Measurements from ENCODE around the gene KY. TPM values are rescaled to one million over a fixed set of nuclear protein-coding genes. Genes with fewer than 3 reads are reported as not detected.

Gene KY
- total and polyA plus RNA-seq, 9 of the 15 experiments (the other 6 are each of a cell fraction or from before 2014, with no cell fraction given), result not detected

DNA sequence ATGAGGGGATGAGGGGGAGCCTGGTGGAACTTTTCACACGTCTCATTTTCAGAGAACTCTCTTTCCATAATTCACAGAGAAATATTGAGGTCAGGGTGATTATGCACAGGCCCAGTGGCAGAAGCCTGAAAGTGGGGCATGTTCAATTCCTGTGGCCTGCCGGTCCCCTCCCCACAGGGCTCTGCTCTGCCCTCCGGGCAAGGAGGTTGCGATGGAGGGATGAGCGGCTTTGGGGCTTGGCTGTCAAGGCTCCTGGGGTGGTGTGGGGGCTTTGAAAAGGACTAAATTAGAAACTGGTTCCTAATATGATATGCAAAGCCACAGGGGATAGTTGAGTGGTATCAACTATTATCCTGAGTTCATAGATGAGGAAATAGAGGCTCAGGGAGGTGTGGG is 9.2 kb upstream of the KY start:
- H3K9me1 ChIP-seq (ENCODE audit: control insufficient read depth, insufficient read depth, low read length), result no peaks in the 10 kb centered on the region
- H3K4me1 ChIP-seq (replicated peaks in 1 of 2; ENCODE audit: control insufficient read depth in 2 of 2, insufficient read depth in 2 of 2, low read length in 2 of 2), result no peaks in the 10 kb centered on the region
- H3K27ac ChIP-seq (ENCODE audit: extremely low read depth, low read depth, low read length), result no peak overlapping the region
- no peaks in the 10 kb centered on the region for H3K36me3 ChIP-seq (ENCODE audit: control insufficient read depth, insufficient read depth, low read length)
- no peaks in the 10 kb centered on the region for H3K9me3 ChIP-seq (replicated peaks; ENCODE audit: control insufficient read depth, insufficient read depth, low read depth, low read length)
- H3K4me2 ChIP-seq (ENCODE audit: insufficient read depth, low read length), result no peak overlapping the region
- no peak overlapping the region for H2AFZ ChIP-seq (ENCODE audit: low read depth, low read length)
- WGBS (ENCODE audit: insufficient coverage, low coverage, missing lambda C conversion rate), result 0% methylated on average over 4 of the region's 5 CpGs
- in situ Hi-C loops (cut with MboI) (no loop called here), intact Hi-C loops (cut with micrococcal nuclease) (no loop called here)
- no peak overlapping the region for H3K4me3 ChIP-seq
- no peak for DNase-seq (ENCODE audit: extremely low read depth in 1 of 4, low spot score in 3 of 4)
- no peaks in the 10 kb centered on the region for H3K79me2 ChIP-seq (ENCODE audit: control insufficient read depth, insufficient read depth, low read length)
- no TSS peak for BruUV-seq (replicated peaks)
- no peak for FAIRE-seq
- H4K20me1 ChIP-seq (replicated peaks; ENCODE audit: control insufficient read depth, insufficient read depth, low read length), result no peaks in the 10 kb centered on the region
- CTCF ChIA-PET (ENCODE audit: low intra/inter-chr PET ratio), result no interaction called here
- H3K9ac ChIP-seq (ENCODE audit: insufficient read depth in 1 of 2, low read depth in 2 of 2, low read length in 2 of 2), result no peak overlapping the region
- POLR2A ChIA-PET, result interaction anchor here (0.5 kb wide), 1 partner anchor 64 kb away, joined by 4 read pairs; no protein-coding TSS in a partner anchor
- ATAC-seq, result no peak
- H3K27me3 ChIP-seq (ENCODE audit: control insufficient read depth in 2 of 2, insufficient read depth in 2 of 2, low read length in 2 of 2), result peaks cover 0 to 15% of the 10 kb centered on the region in 2 experiments; a peak in 1 of 5 replicates
- TF ChIP-seq L3MBTL2 (IDR thresholded peaks at IDR 0.05), result no peak
- TF ChIP-seq XRCC4 (IDR thresholded peaks at IDR 0.05; ENCODE audit: extremely low read depth, insufficient read depth, insufficient read length), result no peak
- no peak for TF ChIP-seq ZNF174 (CRISPR knock-in tag; IDR thresholded peaks at IDR 0.05)
- TF ChIP-seq, protein P1, sequence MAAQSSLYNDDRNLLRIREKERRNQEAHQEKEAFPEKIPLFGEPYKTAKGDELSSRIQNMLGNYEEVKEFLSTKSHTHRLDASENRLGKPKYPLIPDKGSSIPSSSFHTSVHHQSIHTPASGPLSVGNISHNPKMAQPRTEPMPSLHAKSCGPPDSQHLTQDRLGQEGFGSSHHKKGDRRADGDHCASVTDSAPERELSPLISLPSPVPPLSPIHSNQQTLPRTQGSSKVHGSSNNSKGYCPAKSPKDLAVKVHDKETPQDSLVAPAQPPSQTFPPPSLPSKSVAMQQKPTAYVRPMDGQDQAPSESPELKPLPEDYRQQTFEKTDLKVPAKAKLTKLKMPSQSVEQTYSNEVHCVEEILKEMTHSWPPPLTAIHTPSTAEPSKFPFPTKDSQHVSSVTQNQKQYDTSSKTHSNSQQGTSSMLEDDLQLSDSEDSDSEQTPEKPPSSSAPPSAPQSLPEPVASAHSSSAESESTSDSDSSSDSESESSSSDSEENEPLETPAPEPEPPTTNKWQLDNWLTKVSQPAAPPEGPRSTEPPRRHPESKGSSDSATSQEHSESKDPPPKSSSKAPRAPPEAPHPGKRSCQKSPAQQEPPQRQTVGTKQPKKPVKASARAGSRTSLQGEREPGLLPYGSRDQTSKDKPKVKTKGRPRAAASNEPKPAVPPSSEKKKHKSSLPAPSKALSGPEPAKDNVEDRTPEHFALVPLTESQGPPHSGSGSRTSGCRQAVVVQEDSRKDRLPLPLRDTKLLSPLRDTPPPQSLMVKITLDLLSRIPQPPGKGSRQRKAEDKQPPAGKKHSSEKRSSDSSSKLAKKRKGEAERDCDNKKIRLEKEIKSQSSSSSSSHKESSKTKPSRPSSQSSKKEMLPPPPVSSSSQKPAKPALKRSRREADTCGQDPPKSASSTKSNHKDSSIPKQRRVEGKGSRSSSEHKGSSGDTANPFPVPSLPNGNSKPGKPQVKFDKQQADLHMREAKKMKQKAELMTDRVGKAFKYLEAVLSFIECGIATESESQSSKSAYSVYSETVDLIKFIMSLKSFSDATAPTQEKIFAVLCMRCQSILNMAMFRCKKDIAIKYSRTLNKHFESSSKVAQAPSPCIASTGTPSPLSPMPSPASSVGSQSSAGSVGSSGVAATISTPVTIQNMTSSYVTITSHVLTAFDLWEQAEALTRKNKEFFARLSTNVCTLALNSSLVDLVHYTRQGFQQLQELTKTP (IDR thresholded peaks at IDR 0.05; ENCODE audit: low read depth in 1 of 2, partially characterized antibody in 2 of 2), result no peak
- TF ChIP-seq TFAM (CRISPR knock-in tag; conservative IDR thresholded peaks at IDR 0.05), result no peak
- TF ChIP-seq, protein P2, sequence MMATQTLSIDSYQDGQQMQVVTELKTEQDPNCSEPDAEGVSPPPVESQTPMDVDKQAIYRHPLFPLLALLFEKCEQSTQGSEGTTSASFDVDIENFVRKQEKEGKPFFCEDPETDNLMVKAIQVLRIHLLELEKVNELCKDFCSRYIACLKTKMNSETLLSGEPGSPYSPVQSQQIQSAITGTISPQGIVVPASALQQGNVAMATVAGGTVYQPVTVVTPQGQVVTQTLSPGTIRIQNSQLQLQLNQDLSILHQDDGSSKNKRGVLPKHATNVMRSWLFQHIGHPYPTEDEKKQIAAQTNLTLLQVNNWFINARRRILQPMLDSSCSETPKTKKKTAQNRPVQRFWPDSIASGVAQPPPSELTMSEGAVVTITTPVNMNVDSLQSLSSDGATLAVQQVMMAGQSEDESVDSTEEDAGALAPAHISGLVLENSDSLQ (IDR thresholded peaks at IDR 0.05), result no peak
- TF ChIP-seq, protein P3, sequence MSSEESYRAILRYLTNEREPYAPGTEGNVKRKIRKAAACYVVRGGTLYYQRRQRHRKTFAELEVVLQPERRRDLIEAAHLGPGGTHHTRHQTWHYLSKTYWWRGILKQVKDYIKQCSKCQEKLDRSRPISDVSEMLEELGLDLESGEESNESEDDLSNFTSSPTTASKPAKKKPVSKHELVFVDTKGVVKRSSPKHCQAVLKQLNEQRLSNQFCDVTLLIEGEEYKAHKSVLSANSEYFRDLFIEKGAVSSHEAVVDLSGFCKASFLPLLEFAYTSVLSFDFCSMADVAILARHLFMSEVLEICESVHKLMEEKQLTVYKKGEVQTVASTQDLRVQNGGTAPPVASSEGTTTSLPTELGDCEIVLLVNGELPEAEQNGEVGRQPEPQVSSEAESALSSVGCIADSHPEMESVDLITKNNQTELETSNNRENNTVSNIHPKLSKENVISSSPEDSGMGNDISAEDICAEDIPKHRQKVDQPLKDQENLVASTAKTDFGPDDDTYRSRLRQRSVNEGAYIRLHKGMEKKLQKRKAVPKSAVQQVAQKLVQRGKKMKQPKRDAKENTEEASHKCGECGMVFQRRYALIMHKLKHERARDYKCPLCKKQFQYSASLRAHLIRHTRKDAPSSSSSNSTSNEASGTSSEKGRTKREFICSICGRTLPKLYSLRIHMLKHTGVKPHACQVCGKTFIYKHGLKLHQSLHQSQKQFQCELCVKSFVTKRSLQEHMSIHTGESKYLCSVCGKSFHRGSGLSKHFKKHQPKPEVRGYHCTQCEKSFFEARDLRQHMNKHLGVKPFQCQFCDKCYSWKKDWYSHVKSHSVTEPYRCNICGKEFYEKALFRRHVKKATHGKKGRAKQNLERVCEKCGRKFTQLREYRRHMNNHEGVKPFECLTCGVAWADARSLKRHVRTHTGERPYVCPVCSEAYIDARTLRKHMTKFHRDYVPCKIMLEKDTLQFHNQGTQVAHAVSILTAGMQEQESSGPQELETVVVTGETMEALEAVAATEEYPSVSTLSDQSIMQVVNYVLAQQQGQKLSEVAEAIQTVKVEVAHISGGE (CRISPR knock-in tag; IDR thresholded peaks at IDR 0.05), result no peak
- no peak for TF ChIP-seq SPI1 (IDR thresholded peaks at IDR 0.05; ENCODE audit: borderline replicate concordance, low read depth, low read length)
- no peak for TF ChIP-seq NR4A1 (CRISPR knock-in tag; IDR thresholded peaks at IDR 0.05)
- TF ChIP-seq NR4A1 (tag; IDR thresholded peaks at IDR 0.05), result no peak

All from K562 (cell line).